OCI-LY1 (cell line): ENCODE measurements around the gene GDI1.

Source experiments
- H2AFZ ChIP-seq: fragments of 200-600 bp; sonication (generic), shearing (Covaris generic); 2 replicates; pipeline ENCODE4 v1.6.0; 2014; ENCODE audit warnings: antibody characterized with exemption, mild to moderate bottlenecking, low read length
- H3F3A ChIP-seq: fragments of 200-600 bp; sonication (generic), shearing (Covaris generic); 2 replicates; pipeline ENCODE4 v1.6.0; 2014; ENCODE audit warnings: mild to moderate bottlenecking, antibody characterized with exemption, low read length, moderate library complexity; ENCODE audit not compliant: insufficient read depth
- H3K27ac ChIP-seq: fragments of 200-600 bp; sonication (generic); 2 replicates; pipeline ENCODE4 v1.5.1; 2014; ENCODE audit warnings: low read length, mixed run types, mild to moderate bottlenecking, low read depth; ENCODE audit not compliant: poor library complexity, severe bottlenecking
- H3K27me3 ChIP-seq: fragments of 200-600 bp; sonication (generic); 2 replicates; pipeline ENCODE4 v1.6.0; 2014; ENCODE audit warnings: antibody characterized with exemption, mild to moderate bottlenecking, low read length, moderate library complexity; ENCODE audit not compliant: insufficient read depth
- H3K36me3 ChIP-seq: fragments of 200-600 bp; sonication (generic); 2 replicates; pipeline ENCODE4 v1.6.1; 2014; ENCODE audit warnings: mild to moderate bottlenecking, antibody characterized with exemption, low read length, moderate library complexity, mixed read lengths; ENCODE audit not compliant: insufficient read depth
- H3K4me1 ChIP-seq: fragments of 200-600 bp; sonication (generic); 2 replicates; pipeline ENCODE4 v1.5.1; 2014; ENCODE audit warnings: mild to moderate bottlenecking, low read length, moderate library complexity; ENCODE audit not compliant: insufficient read depth, severe bottlenecking
- H3K4me2 ChIP-seq: fragments of 200-600 bp; sonication (generic), shearing (Covaris generic); 2 replicates; pipeline ENCODE4 v1.6.1; 2014; ENCODE audit warnings: low read length
- H3K4me3 ChIP-seq: fragments of 200-600 bp; sonication (generic); 2 replicates; pipeline ENCODE4 v1.5.1; 2014; ENCODE audit warnings: low read length, low read depth, mild to moderate bottlenecking, mixed read lengths; ENCODE audit not compliant: poor library complexity, severe bottlenecking
- H3K79me2 ChIP-seq: fragments of 200-600 bp; shearing (Covaris generic); 2 replicates; pipeline ENCODE4 v1.6.1; 2016; ENCODE audit warnings: mixed run types, low read length, mixed read lengths; ENCODE audit not compliant: insufficient read depth
- H3K9ac ChIP-seq: fragments of 200-600 bp; sonication (generic), shearing (Covaris generic); 2 replicates; pipeline ENCODE4 v1.6.1; 2014; ENCODE audit warnings: mild to moderate bottlenecking, low read length, mixed read lengths
- H3K9me2 ChIP-seq: fragments of 200-600 bp; sonication (generic), shearing (Covaris generic); 2 replicates; pipeline ENCODE4 v1.6.1; 2014; ENCODE audit warnings: low read depth, mild to moderate bottlenecking, low read length, mixed read lengths
- H3K9me3 ChIP-seq: fragments of 200-600 bp; shearing (Covaris generic); 2 replicates; pipeline ENCODE4 v1.6.1; 2014; ENCODE audit warnings: low read length, mixed read lengths
- H4K20me1 ChIP-seq: fragments of 200-600 bp; sonication (generic), shearing (Covaris generic); 2 replicates; pipeline ENCODE4 v1.6.0; 2016; ENCODE audit warnings: mild to moderate bottlenecking, low read length; ENCODE audit not compliant: insufficient read depth
- CTCF ChIP-seq: fragments of 200-600 bp; sonication (generic), shearing (Covaris generic); IDR thresholded peaks from 2 replicates; pipeline ENCODE4 v1.5.1; 2017; ENCODE audit warnings: mild to moderate bottlenecking, antibody characterized with exemption, low read length, moderate library complexity, mixed read lengths
- EZH2 ChIP-seq: fragments of 200-600 bp; sonication (generic), shearing (Covaris generic); IDR thresholded peaks from 2 replicates; pipeline ENCODE4 v1.8.0; 2017; ENCODE audit warnings: borderline replicate concordance, mixed run types, mild to moderate bottlenecking, antibody characterized with exemption, low read length, moderate library complexity, mixed read lengths

The GDI1 gene

GRCh38 chrX:154471839-154472684 lies 35.1 kb downstream of the GDI1 start:
- H3F3A ChIP-seq, result no peaks in the 10 kb centered on the region
- H3K4me2 ChIP-seq, result no peak overlapping the region
- no peaks in the 10 kb centered on the region for H4K20me1 ChIP-seq
- H3K36me3 ChIP-seq, result peaks cover 5% of the 10 kb centered on the region; the same call in 1 of the 2 replicates
- no peak for TF ChIP-seq EZH2
- no peak for TF ChIP-seq CTCF
- no peak overlapping the region for H3K9ac ChIP-seq
- no peaks in the 10 kb centered on the region for H3K9me2 ChIP-seq
- no peak overlapping the region for H3K4me3 ChIP-seq
- no peaks in the 10 kb centered on the region for H3K79me2 ChIP-seq
- H3K4me1 ChIP-seq, result no peaks in the 10 kb centered on the region
- no peak overlapping the region for H3K27ac ChIP-seq
- H3K27me3 ChIP-seq, result no peaks in the 10 kb centered on the region
- no peak overlapping the region for H2AFZ ChIP-seq
- H3K9me3 ChIP-seq, result no peaks in the 10 kb centered on the region

- Histone ChIP-seq H3F3A (no peaks in the 10 kb centered on the region), H3K36me3 (peaks cover 5% of the 10 kb centered on the region; the same call in 1 of the 2 replicates), H3K9me3 (no peaks in the 10 kb centered on the region), H3K9ac (no peak overlapping the region), H4K20me1 (no peaks in the 10 kb centered on the region), H3K4me3 (no peak overlapping the region), H2AFZ (no peak overlapping the region), H3K4me2 (no peak overlapping the region), H3K4me1 (peaks cover 3% of the 10 kb centered on the region), H3K9me2 (no peaks in the 10 kb centered on the region), H3K27me3 (no peaks in the 10 kb centered on the region), H3K79me2 (no peaks in the 10 kb centered on the region), H3K27ac (no peak overlapping the region)
- no peak for TF ChIP-seq EZH2
- TF ChIP-seq CTCF, result no peak
Measured at GRCh38 chrX:154472685-154473632, 36.0 kb downstream of the GDI1 start.

GRCh38 chrX:154473683-154474082 lies 36.7 kb downstream of the GDI1 start:
- Histone ChIP-seq H3K27ac (no peak overlapping the region), H3K4me3 (no peak overlapping the region), H3K4me2 (no peak overlapping the region), H2AFZ (no peak overlapping the region), H3K36me3 (peaks cover 5% of the 10 kb centered on the region; the same call in 1 of the 2 replicates), H3K4me1 (peaks cover 6% of the 10 kb centered on the region), H3F3A (no peaks in the 10 kb centered on the region), H3K9ac (no peak overlapping the region), H3K79me2 (no peaks in the 10 kb centered on the region), H3K9me2 (no peaks in the 10 kb centered on the region), H3K27me3 (no peaks in the 10 kb centered on the region), H4K20me1 (no peaks in the 10 kb centered on the region), H3K9me3 (no peaks in the 10 kb centered on the region)
- TF ChIP-seq EZH2 (no peak), CTCF (no peak)
